ENCODE measurements around the gene LMO2. TPM values are rescaled to one million over a fixed set of nuclear protein-coding genes. Genes with fewer than 3 reads are reported as not detected.
"Not testable (repeated sequence)": the region's sequence is repeated elsewhere in the genome, so short reads cannot be mapped to it uniquely, and the experiment has no call there.

Gene LMO2
- total RNA-seq, 1 donor from 2014 or later, result 56.0 TPM

GRCh38 chr11:33919645-33920044 lies 27.8 kb upstream of the LMO2 start:
- TF ChIP-seq CTCF (IDR thresholded peaks at IDR 0.05), result no peak
- no peaks in the 10 kb centered on the region for H3K36me3 ChIP-seq
- H3K4me3 ChIP-seq, result no peak overlapping the region
- no peaks in the 10 kb centered on the region for H3K27me3 ChIP-seq
- no peaks in the 10 kb centered on the region for H3K9me3 ChIP-seq
- H3K27ac ChIP-seq, result no peak overlapping the region
- intact Hi-C loops (cut with DNase I), result no loop called here
- no peak for DNase-seq (ENCODE audit: low spot score in 2 of 2)
- H3K4me1 ChIP-seq, result no peaks in the 10 kb centered on the region

GRCh38 chr11:33917402-33917801 lies 25.5 kb upstream of the LMO2 start:
- H3K36me3 ChIP-seq; intact Hi-C loops (cut with DNase I); H3K9me3 ChIP-seq; H3K27ac ChIP-seq; DNase-seq (ENCODE audit: low spot score in 2 of 2); H3K4me3 ChIP-seq; H3K4me1 ChIP-seq; H3K27me3 ChIP-seq: not testable (repeated sequence)

GRCh38 chr11:33916736-33917135 lies 24.9 kb upstream of the LMO2 start:
- Histone ChIP-seq H3K4me1 (no peaks in the 10 kb centered on the region), H3K36me3 (no peaks in the 10 kb centered on the region), H3K4me3 (no peak overlapping the region), H3K27ac (no peak overlapping the region), H3K9me3 (peaks cover 0 to 6% of the 10 kb centered on the region in 2 donors), H3K27me3 (no peaks in the 10 kb centered on the region)
- DNase-seq (ENCODE audit: low spot score in 2 of 2), result no peak
- intact Hi-C loops (cut with DNase I), result no loop called here
- TF ChIP-seq CTCF (IDR thresholded peaks at IDR 0.05), result no peak

- Histone ChIP-seq H3K27me3 (no peaks in the 10 kb centered on the region), H3K4me1 (no peaks in the 10 kb centered on the region), H3K9me3 (peaks cover 0 to 6% of the 10 kb centered on the region in 2 donors), H3K27ac (no peak overlapping the region), H3K36me3 (no peaks in the 10 kb centered on the region), H3K4me3 (no peak overlapping the region)
- DNase-seq (ENCODE audit: low spot score in 2 of 2), result no peak
- no peak for TF ChIP-seq CTCF (IDR thresholded peaks at IDR 0.05)
- intact Hi-C loops (cut with DNase I), result no loop called here
Observed at GRCh38 chr11:33915526-33915925, 23.6 kb upstream of the LMO2 start.

GRCh38 chr11:33913991-33914390 lies 22.1 kb upstream of the LMO2 start:
- no peak for DNase-seq (ENCODE audit: low spot score in 2 of 2)
- no peaks in the 10 kb centered on the region for H3K27me3 ChIP-seq
- no peak overlapping the region for H3K27ac ChIP-seq
- H3K4me3 ChIP-seq, result no peak overlapping the region
- no peak for TF ChIP-seq CTCF (IDR thresholded peaks at IDR 0.05)
- H3K9me3 ChIP-seq, result peaks cover 0 to 6% of the 10 kb centered on the region in 2 donors
- H3K36me3 ChIP-seq, result no peaks in the 10 kb centered on the region
- intact Hi-C loops (cut with DNase I), result loop anchor here (5.0 kb wide), 1 partner anchor 42 kb away; no protein-coding TSS in a partner anchor
- H3K4me1 ChIP-seq, result no peaks in the 10 kb centered on the region

- intact Hi-C loops (cut with DNase I), result loop anchor here (5.0 kb wide), 1 partner anchor 40 kb away; no protein-coding TSS in a partner anchor
- no peak overlapping the region for H3K27ac ChIP-seq
- DNase-seq (ENCODE audit: low spot score in 2 of 2), result no peak
Observed at GRCh38 chr11:33912405-33913361, 20.8 kb upstream of the LMO2 start.

More at GRCh38 chr11:33912405-33913361, 20.8 kb upstream of the LMO2 start:
- Histone ChIP-seq H3K27me3 (no peaks in the 10 kb centered on the region), H3K4me3 (no peak overlapping the region), H3K9me3 (peaks cover 0 to 6% of the 10 kb centered on the region in 2 donors), H3K36me3 (no peaks in the 10 kb centered on the region), H3K4me1 (no peaks in the 10 kb centered on the region)
- TF ChIP-seq CTCF (IDR thresholded peaks at IDR 0.05), result no peak

All from ascending aorta (tissue), 2 donors.